GM04504 (cell line): ENCODE data around the gene GPRIN1.

Source experiments
- DNase-seq: peaks from one replicate; pipeline ENCODE4 v3.0.0-alpha.2; 2012; ENCODE audit warnings: low read depth

Gene GPRIN1

DNA sequence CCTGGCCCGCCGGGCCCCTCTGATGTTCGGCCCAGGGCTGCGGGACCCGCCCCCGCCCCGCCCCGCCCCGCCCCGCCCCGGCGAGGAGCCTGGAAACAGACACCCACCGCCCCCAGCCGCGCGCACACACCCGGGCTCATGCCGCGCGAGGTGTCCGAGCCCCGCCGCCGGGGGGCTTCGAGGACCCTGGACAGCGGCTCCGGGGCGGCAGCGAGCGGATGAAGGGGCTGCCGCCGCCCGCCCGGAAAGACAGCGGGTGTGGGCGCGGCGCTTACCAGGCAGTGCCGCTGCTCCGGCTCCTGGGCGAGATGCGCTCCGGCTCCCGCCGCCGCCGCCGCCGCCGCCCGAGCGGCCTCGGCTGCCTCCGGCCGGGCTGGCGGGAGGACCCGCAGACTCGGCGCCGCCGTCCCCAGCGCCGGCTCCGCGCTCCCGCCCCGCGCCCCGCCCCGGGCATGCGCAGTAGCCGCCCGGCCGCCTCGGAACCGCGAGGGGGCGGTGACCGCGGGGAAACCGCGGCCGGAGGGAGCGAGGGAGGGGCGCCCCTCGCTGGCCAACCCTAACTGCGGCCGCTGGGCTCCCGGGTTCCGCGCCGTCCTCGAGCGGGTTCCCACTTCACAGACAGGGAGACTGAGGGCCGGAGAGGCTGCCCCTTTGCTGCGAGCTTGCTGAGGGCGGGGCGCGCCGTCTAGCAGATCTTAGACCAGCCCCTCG lies at the start of gene GPRIN1:
Gene GPRIN1, minus strand, starts transcription at position 433 of the 711 bp plus-strand sequence. CDS start 10,322 bp downstream, outside the sequence.
- peak; percentile 27 for DNase-seq

DNA sequence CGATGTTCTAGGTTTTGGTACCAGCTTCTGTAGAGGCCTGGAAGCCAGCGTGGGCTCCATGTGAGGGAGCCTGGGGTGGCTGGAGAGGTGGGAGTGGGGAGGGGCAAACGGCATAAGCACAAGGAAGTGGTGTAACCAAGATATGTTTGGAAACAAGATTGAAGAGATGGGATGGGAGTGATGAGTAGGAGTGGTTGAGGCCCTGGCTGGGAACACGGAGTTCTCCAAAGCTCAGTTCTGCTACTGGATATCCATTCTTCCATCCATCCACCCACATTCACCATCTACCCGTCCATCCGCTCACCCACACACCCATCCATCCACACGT lies 49.5 kb upstream of the GPRIN1 start:
- no peak for DNase-seq

DNA sequence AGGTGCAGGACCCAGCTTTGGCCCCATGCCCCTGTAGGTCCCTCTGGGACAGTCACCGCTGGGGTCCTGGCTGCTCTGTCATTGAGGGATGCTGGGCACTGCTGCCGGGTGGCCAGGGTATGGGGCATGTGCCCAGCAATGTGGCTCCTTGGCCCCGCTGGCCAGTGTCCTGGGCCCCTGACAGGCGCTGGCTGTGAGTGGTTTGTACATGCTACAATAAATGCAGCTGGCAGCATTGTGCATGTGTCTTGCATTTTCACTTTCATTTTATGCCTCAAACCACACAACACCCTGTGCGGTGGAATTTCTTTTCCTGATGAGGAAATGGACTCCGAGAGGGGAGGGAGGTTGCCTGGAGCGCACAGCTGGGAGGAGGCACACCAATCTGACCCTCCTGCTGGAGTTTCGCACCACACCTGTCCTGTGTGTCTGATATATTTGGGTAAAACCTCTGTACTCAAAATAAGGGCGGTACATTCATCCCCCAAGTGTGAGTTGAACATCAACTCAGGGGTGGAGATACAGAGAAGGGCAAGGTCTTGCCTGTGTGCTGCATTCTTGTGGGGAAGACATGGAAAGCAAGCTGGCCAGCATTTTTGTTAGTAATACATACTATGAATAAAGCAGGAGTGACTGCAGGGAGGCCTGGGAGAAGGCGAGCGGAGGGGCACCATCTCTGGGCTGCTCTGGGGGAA lies 49.0 kb upstream of the GPRIN1 start:
- no peak for DNase-seq

GRCh38 chr5:176658007-176658599 lies 48.1 kb upstream of the GPRIN1 start:
- DNase-seq: peak; percentile 33

DNA sequence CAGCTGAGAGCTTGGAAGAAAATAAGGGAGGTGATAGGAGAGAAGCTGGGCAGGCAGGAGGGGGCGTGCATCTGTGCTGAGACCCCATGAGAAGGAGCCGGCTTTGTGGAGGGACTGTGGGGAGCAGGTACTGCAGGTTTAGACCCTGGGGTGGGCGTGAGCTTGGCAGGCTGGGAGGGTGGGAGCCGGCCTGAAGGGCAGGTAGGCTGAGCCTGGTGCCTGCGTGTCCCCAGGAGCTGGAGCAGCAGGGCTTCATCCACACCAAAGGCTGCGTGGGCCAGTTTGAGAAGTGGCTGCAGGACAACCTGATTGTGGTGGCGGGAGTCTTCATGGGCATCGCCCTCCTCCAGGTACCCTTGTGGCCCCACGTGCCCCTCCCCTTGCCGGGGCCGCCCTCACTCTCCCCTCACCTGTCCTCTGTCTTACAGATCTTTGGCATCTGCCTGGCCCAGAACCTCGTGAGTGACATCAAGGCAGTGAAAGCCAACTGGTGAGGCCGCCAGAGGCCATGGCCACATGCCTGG lies 46.6 kb upstream of the GPRIN1 start:
- no peak for DNase-seq

DNA sequence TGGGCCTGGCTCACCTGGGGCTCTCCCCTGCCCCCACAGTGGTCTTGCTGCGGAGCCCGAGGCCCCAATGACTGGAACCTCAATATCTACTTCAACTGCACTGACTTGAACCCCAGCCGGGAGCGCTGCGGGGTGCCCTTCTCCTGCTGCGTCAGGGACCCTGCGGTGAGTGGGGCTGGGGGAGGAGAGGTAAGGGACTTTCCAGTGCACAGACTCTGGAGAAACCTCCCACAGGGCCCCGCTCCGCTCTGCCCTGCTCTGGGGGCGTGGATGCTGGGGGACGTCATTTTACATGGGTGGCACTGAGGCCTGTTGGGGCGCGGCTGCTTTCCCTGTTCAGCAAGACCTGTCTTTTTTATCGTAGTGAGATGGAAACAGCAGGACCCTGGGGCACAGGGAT lies 44.9 kb upstream of the GPRIN1 start:
- no peak for DNase-seq

DNA sequence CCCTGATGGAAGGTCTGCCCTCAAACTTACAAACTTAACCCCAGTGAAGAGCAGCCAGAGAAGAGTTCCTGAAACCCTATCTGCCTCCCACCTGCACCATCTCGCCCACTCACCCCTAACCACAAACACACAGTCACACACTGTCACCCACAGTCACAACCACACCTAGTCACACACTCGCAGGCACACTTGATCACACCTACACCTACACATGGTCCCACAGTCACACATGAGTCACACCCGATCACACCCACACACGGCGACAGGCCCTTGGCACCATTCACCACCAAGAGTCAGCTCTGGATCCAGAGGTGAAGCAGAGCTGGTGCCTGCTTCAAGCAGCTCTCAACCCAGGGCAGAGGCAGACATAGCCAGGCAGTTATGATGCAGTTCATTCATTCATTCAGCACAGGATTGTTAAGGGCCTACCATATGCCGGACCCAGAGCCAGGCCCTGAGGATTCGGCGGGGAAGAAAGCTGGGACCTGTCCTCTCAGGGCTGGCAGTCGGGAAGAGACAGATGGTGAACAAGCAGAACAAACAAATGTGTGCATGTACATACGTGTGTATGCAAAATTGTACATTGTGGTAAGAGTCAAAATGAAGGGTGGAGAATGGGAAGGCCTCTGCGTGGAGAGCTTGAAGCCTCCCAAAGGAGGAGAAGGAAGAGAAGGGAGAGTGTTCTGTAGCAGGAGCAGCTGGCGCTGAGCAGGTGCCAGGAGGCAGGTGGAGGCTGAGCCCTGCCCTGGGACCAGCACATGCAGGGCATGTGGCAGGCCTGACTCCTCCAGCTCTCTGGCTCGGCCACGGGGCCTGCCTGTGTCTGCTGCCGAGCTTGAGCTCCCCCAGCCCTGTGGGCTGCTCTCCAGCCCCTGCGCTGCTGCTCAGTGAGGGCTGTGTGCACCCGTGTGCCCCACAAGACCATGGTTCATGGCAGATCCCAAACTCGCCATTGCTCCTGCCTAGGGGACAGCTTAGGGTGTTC lies 43.7 kb upstream of the GPRIN1 start:
- no peak for DNase-seq

DNA sequence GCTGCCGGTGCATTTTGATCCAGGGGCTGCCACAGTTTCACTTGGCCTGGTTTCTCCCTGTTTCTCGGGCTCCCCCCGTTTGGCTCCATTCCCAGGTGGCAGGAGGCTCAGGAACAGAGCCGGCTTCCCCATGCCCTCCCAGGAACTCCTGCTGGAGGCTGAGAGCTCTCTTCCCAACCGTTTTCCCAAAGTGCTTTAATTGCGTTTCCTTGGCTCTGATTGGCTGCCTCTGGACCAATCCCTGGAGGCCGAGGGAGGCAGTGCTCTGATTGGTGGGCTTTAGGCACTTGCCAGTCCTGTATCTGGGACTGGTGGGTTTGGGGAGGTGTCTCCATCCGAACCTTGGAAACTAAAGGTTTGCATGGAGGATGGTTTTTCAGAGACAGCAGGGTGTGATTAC lies 42.2 kb upstream of the GPRIN1 start:
- no peak for DNase-seq

- DNase-seq: no peak
These were observed 41.6 kb upstream of the GPRIN1 start for GRCh38 chr5:176651472-176651980.

- no peak for DNase-seq
These were observed 40.5 kb upstream of the GPRIN1 start for GRCh38 chr5:176650354-176650884.

GRCh38 chr5:176648474-176649194 lies 38.7 kb upstream of the GPRIN1 start:
- DNase-seq: no peak

GRCh38 chr5:176647843-176648473 lies 38.0 kb upstream of the GPRIN1 start:
- DNase-seq: no peak

GRCh38 chr5:176647030-176647842 lies 37.3 kb upstream of the GPRIN1 start, which contains the start of gene TSPAN17:
TSS of gene TSPAN17 (plus strand) at chr5:176647484. CDS start at chr5:176647616, 132 bp downstream.
- peak; percentile 98 for DNase-seq

DNA sequence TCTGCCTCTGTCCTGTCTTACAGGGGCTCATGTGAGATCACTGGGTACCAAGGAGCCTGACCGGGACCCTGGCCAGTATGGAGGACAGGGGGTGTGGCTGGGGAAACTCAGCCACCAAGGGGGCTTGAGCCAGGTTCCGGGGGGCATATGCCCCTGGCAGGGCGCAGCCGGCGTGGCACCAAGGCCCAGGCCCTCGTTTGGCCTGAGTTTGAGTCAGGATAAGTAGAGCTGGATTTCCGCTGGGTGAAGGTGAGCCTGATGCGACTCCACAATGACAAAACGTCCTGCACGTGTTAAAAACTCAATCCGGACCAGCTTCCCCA lies 36.7 kb upstream of the GPRIN1 start:
- DNase-seq: no peak

GRCh38 chr5:176646049-176646706 lies 36.2 kb upstream of the GPRIN1 start:
- DNase-seq: no peak

DNA sequence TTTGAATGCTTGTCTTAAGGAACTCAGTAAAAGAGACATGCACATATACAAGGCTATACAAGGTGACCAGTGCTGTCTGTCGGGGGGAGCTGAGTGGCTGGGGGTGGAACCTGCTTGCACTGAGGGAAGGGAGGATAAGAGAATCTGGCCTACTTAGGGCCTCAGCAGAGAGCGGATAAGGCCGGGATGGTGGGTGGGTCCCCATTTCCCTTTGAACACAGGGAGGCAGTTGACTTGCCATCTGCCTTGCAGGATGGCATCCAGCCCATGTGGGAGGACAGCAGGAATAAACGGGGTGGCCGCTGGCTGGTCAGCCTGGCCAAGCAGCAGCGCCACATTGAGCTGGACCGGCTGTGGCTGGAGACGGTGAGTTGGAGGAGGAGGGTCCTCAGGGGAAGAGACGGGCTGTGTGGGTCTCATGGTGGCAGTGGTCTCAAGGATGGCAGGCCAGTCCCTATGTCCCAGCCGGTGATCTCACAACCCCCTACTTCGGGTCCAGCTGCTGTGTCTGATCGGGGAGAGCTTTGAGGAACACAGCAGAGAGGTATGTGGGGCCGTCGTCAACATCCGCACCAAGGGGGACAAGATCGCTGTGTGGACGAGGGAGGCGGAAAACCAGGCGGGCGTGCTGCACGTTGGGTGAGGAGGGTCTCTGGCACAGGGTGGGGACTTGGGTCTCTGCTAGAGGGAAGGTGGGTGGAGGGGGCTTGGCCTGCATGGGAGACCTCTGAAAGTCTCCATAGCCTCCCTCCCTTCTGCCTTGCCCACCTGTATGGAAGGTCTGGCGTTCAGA lies 35.1 kb upstream of the GPRIN1 start:
- DNase-seq: no peak

DNA sequence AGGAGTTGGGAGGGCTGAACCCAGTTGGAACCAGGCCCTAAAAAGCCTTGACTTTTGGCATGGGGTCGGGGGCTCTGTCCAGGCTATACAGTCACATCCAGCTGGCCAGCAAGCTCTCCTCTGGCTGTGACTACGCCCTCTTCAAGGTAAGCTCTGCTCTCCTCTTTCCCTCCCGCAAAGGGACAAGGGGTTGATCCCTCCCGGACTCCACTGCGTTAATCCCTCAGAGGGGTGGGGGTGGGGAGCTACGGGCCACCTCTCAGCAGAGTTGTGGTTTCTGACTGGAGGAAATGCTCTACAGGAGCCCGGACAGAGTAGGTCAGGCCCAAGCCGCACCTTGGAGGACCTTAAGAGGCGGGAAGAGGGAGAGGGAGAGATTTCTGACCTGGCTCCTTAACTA lies 34.3 kb upstream of the GPRIN1 start:
- no peak for DNase-seq
